Measurements from ENCODE around the gene RBM23. TPM values are rescaled to one million over a fixed set of nuclear protein-coding genes. Genes with fewer than 3 reads are reported as not detected.

The RBM23 gene
- polyA plus RNA-seq, 1 of the 3 experiments (the other 2 are of a cell fraction), result 65.5 TPM

GRCh38 chr14:22903742-22904087, 15.2 kb downstream of the RBM23 start:
- Histone ChIP-seq H4K20me1 (ENCODE audit: insufficient read depth) (no peaks in the 10 kb centered on the region), H3K27ac (ENCODE audit: low read depth in 2 of 2, low read length in 1 of 2) (no peak overlapping the region), H3K4me1 (ENCODE audit: control insufficient read depth in 1 of 2, insufficient read depth in 2 of 2, low read depth in 1 of 2, low read length in 1 of 2) (peaks cover 0 to 3% of the 10 kb centered on the region in 2 experiments; a peak in 2 of 4 replicates), H3K9me2 (no peaks in the 10 kb centered on the region), H2AFZ (ENCODE audit: low read depth) (no peak overlapping the region), H3K9ac (no peak overlapping the region), H3K36me3 (replicated peaks in 1 of 2; ENCODE audit: control insufficient read depth in 1 of 2, insufficient read depth in 2 of 2, low read length in 1 of 2) (peaks cover 51 to 68% of the 10 kb centered on the region in 2 experiments), H3K4me3 (ENCODE audit: low read depth in 2 of 2, low read length in 1 of 2) (no peak overlapping the region), H3F3A (replicated peaks; ENCODE audit: insufficient read depth) (peaks cover 17% of the 10 kb centered on the region), H3K9me3 (no peaks in the 10 kb centered on the region), H3K27me3 (ENCODE audit: insufficient read depth) (no peaks in the 10 kb centered on the region), H3K4me2 (no peak overlapping the region), H3K79me2 (ENCODE audit: insufficient read depth) (no peaks in the 10 kb centered on the region)
- no peak for DNase-seq
- TF ChIP-seq USF2 (IDR thresholded peaks at IDR 0.05; ENCODE audit: borderline replicate concordance, low read depth, low read length) (no peak), RCOR1 (IDR thresholded peaks at IDR 0.05; ENCODE audit: low read length) (no peak), MAX (IDR thresholded peaks at IDR 0.05; ENCODE audit: low read depth) (no peak), ZBTB33 (IDR thresholded peaks at IDR 0.05; ENCODE audit: borderline replicate concordance, low read depth) (no peak), MXI1 (IDR thresholded peaks at IDR 0.05; ENCODE audit: low read depth, low read length) (no peak), FOXM1 (IDR thresholded peaks at IDR 0.05; ENCODE audit: low read depth) (no peak), NRF1 (IDR thresholded peaks at IDR 0.05; ENCODE audit: low read depth, low read length) (no peak), EZH2phosphoT487 (IDR thresholded peaks at IDR 0.05; ENCODE audit: borderline replicate concordance, low read depth) (no peak), NFIC (IDR thresholded peaks at IDR 0.05; ENCODE audit: borderline replicate concordance) (no peak), CTCF (IDR thresholded peaks at IDR 0.05) (no peak), RXRA (IDR thresholded peaks at IDR 0.05; ENCODE audit: borderline replicate concordance, low read depth) (no peak), ELF1 (IDR thresholded peaks at IDR 0.05) (no peak), SIN3A (IDR thresholded peaks at IDR 0.05; ENCODE audit: borderline replicate concordance, low read depth, low read length) (no peak), FOSL2 (IDR thresholded peaks at IDR 0.05; ENCODE audit: borderline replicate concordance, low read depth) (no peak), JUND (IDR thresholded peaks at IDR 0.05) (no peak)
- POLR2A ChIA-PET, result no interaction called here
- WGBS (ENCODE audit: low lambda C conversion rate), result 94% methylated on average over 2 of the region's 2 CpGs
- CTCF ChIA-PET, result interaction anchor here (1.0 to 6.0 kb wide), 4 partner anchors 17 to 347 kb away, joined by 3 to 96 read pairs (median 9); partner anchors contain the start of gene REM2
